GM18867 (cell line): ENCODE measurements around the gene NRL.

Experiments used
- ATAC-seq: cut with Tn5 transposase; IDR thresholded peaks from one replicate; pipeline ENCODE4 v1.9.1; 2021; ENCODE audit warnings: mild to moderate bottlenecking, moderate library complexity; ENCODE audit not compliant: unreplicated experiment

Gene NRL

DNA sequence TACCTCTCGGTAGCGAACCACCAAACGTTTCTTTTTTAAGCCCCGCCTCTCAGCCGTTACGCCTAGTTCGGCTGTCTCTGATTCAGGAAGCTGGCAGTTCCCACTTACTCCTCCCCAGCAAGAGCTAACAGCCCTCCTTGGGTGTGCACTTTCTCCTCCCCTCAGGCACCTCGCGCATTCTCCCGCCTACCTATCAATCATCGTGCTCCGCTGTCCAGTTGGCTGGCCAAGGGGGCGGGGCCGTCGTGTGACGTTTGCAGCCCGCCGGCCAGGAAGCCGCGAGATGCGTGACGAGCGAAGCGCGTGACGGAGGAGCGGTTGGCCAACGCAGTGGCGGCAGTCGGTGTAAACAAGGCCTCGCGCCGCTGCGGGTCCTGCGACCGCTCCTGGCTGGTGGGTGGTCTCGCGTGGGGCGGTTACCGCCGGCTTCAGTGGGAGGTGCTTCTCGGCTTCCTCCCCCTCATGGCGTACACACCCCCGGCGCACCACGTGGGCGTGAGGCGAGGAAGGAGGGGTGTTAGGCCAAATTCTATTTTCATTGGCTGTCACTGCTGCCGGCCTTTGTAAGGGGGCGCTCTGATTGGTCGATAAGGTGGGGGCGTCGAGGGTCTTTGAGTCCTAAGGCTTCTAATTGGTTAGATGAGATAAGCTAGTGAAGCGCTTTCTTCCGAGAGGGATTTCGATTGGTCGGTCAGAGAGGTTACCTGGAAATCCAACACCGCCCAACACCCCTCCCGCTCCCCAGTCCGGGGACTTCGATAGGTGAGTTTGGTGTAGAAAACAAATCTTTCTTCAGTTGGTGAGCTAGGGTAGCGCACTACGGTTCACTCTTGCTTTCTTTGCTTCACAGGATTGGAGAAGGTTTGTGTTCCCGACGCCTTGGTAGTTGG, at the start of gene NRL, which contains the start of gene DCAF11:
Gene NRL, minus strand, starts transcription at position 418 of the 890 bp plus-strand sequence. CDS start 32,101 bp downstream, outside the sequence.
Gene DCAF11, plus strand, starts transcription at position 246 of the 890 bp plus-strand sequence. CDS start 818 bp downstream, outside the sequence.
- ATAC-seq: peak; percentile 83

DNA sequence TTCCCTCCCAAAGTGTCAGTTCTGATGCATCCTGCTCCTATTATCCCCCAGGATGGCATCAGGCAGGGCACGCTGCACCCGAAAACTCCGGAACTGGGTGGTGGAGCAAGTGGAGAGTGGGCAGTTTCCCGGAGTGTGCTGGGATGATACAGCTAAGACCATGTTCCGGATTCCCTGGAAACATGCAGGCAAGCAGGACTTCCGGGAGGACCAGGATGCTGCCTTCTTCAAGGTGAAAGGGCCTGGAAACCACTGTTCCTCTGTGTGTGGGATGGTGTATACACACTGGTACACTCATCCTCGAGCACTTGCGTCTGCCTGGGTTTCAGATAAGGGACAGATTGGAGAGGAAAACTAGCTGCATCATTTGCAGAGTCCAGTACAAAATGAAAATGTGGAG, 47.3 kb upstream of the NRL start:
- ATAC-seq: no peak

DNA sequence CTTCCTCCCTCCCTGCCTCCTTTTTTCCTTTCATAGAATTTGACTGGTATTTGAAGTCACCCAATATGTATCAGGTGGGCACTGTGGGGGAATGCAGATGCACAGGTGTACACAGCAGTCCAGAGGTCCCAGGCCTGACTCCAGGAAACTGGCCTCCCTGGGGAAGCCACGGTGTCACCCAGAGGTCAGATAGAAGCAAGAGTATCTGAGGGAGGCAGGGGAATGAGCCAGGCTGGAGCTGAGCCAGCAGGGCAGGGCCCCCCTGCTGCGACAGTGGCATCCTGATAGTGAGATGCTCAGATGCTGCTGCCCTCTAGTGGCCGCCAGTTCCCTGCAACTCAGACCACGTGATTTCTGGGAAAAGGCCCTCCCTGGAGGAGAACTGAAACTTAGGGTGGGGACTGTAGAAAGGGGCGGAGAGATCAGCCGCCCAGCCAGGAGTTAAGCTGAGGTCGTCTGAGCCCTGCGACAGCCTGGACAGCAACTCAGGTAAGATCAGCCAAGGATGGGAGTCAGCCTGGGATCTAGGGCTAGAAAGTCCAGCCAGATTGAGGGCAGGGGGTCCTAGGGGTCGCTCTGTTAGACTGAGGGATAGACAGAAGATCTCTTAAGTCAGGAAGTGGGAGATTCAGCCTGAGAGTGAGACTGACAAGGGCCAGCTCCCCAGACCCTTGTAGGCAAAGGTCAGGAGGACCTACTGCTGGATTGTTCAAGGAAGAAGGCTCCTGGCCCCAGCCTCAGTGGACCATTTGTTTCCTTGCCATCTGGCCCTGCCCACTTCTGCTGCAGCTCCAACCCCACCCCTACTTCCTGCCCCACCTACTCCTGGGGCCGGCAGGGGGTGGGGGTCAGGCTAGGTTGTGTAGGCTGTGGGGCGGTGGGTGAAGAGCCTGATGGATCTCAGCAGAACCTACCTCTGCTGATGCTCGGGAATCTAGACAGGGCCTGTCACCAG, 46.4 kb upstream of the NRL start, which contains the start of gene IRF9:
Gene IRF9, plus strand, starts transcription at position 416 of the 955 bp plus-strand sequence. CDS start 880 bp downstream, outside the sequence.
- ATAC-seq: peak; percentile 77

DNA sequence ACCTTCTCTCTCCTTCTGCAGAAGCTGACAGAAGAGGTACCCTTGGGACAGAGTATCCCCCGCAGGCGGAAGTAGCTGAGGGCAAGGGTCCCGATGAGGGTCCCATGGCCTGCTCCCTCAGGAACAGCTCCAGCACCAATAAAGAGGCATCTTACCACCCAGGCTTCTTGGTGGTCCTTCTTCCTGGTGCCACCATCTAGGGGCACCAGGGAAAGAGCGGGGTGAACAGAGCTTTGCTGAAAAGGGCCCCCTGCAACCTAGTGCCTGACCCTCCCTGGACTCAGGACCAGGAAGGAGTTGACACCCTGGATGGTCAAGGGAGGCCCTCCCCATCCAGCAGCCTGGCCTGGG, 45.7 kb upstream of the NRL start:
- no peak for ATAC-seq

DNA sequence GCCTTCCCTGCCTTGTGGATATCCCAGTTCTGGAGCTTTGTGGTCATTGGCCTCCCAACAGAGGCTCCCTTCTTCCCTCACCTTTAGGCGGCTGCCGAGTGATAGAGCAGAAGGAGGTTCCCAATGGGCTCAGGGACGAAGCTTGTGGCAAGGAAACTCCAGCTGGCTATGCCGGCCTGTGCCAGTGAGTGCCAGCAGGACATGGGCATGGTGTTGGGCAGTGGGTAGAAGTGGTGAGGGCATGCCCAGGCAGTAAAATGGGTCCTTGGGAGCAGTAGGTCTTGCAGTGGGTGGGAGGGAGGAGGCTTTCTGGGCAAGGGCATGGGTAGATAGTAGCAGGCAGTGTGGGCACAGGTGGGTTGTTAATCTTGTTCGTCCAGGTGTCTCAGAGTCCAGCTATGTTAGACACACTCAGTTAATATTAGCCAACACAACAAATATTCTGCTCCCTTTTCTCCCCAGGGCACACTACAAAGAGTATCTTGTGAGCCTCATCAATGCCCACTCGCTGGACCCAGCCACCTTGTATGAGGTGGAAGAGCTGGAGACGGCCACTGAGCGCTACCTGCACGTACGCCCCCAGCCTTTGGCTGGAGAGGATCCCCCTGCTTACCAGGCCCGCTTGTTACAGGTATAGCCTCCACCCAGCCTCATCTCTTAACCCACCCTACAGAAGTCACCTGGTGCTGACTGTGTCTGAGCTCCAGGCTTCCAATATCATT, 45.2 kb upstream of the NRL start:
- no peak for ATAC-seq

DNA sequence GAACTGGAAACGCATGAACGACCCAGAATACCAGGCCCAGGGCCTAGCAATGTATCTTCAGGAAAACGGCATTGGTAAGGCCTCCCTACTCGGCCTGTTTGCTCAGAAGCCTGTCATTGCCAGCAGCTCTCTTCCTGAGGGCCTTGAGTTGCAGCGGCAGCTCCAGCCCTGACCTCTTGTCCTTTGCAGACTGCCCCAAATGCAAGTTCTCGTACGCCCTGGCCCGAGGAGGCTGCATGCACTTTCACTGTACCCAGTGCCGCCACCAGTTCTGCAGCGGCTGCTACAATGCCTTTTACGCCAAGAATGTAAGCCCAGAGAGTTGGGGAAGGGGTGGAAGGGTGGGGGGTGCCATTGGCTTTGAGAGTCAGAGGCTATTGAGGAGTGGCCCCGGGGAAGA, 42.6 kb upstream of the NRL start:
- no peak for ATAC-seq

DNA sequence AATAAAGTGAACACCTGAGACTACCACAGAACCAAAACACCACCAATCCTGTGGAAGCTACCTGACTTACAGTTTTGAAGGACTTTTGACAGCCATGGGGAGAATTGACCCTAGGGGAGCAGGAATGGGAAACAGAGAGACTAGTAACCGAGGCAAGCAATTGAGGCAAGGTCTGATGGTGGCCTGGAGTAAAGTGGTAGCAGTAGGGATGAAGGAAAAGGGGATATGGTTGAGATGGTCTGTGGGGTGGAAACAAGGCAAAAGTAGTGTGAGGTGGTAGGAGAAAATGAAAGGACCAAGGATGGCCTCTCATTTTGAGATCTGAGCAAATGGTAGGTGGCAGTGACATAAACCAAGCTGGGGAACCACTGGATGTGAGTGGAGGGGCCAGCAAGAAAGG, 42.1 kb upstream of the NRL start:
- no peak for ATAC-seq

DNA sequence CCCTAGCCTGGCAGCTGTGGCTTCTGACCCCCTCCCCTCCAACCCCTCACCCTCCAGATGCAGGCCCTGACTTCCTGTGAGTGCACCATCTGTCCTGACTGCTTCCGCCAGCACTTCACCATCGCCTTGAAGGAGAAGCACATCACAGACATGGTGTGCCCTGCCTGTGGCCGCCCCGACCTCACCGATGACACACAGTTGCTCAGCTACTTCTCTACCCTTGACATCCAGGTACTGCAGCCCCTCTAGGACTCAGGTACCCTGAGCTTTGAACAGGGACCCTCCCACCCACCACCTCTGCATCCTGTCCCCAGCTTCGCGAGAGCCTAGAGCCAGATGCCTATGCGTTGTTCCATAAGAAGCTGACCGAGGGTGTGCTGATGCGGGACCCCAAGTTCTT, 40.4 kb upstream of the NRL start:
- no peak for ATAC-seq

DNA sequence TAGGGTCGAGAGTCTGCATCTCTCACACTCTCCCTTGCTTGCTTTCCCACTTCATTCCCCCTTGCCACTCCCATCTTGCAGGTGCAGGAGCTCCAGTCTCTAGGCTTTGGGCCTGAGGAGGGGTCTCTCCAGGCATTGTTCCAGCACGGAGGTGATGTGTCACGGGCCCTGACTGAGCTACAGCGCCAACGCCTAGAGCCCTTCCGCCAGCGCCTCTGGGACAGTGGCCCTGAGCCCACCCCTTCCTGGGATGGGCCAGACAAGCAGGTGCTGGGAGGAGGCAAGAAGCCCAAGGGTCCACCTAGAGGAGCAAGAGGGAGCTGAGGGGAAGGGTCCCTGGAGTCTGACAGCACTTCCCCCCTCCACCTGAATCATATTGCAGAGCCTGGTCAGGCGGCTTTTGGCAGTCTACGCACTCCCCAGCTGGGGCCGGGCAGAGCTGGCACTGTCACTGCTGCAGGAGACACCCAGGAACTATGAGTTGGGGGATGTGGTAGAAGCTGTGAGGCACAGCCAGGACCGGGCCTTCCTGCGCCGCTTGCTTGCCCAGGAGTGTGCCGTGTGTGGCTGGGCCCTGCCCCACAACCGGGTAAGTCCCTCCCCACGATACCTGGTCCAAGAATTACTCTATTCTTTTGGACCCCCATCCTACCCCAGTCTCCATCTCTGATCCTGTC, 36.8 kb upstream of the NRL start:
- ATAC-seq: no peak

DNA sequence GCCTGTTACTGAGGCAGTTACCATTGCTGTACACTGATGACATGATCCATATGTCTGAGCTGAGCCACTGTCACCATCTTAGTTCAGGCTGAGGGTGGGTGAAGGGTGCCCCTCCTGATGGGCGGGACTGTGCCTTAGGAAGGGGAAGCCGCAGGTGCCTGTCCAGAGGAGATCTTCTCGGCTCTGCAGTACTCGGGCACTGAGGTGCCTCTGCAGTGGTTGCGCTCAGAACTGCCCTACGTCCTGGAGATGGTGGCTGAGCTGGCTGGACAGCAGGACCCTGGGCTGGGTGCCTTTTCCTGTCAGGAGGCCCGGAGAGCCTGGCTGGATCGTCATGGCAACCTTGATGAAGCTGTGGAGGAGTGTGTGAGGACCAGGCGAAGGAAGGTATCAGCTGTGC, 36.2 kb upstream of the NRL start:
- no peak for ATAC-seq

DNA sequence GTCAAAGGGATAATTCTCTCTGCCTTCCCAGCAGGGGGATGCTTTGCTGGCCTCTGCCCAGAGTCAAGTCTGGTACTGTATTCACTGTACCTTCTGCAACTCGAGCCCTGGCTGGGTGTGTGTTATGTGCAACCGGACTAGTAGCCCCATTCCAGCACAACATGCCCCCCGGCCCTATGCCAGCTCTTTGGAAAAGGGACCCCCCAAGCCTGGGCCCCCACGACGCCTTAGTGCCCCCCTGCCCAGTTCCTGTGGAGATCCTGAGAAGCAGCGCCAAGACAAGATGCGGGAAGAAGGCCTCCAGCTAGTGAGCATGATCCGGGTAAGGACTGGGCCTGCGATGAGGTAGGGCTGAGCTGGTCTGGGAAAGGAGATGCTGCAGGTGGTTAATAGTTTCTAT, 35.8 kb upstream of the NRL start:
- no peak for ATAC-seq

DNA sequence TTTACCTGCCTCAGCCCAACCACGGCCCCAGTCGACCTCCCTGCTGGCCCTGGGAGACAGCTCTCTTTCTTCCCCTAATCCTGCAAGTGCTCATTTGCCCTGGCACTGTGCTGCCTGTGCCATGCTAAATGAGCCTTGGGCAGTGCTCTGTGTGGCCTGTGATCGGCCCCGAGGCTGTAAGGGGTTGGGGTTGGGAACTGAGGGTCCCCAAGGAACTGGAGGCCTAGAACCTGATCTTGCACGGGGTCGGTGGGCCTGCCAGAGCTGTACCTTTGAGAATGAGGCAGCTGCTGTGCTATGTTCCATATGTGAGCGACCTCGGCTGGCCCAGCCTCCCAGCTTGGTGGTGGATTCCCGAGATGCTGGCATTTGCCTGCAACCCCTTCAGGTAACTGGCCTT, 35.3 kb upstream of the NRL start:
- ATAC-seq: no peak

DNA sequence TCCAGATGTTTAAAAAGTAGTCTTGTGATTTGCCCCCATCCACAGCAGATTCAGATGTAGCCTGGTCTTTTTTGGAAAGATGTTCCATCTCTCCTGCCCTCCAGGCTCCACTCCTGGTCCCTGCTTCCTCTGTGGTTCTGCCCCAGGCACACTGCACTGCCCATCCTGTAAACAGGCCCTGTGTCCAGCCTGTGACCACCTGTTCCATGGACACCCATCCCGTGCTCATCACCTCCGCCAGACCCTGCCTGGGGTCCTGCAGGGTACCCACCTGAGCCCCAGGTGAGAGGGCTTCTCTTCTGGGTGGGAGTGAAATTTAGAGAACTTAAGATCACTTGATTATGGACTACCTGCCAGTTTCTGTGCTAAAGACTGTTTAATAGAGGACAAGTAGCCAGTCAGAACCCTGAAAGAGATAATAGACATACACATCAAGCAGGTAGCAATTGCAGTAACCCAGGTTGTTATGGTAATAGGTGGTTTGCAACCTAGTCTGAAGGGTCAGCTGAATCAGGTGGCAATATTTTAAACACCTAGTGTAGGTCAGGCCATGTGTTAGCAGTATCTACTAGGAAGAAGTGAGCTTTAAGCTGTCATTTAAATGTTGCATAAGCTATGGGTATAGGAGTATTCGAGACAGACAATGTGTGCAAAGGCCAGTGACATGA, 34.7 kb upstream of the NRL start:
- ATAC-seq: no peak

DNA sequence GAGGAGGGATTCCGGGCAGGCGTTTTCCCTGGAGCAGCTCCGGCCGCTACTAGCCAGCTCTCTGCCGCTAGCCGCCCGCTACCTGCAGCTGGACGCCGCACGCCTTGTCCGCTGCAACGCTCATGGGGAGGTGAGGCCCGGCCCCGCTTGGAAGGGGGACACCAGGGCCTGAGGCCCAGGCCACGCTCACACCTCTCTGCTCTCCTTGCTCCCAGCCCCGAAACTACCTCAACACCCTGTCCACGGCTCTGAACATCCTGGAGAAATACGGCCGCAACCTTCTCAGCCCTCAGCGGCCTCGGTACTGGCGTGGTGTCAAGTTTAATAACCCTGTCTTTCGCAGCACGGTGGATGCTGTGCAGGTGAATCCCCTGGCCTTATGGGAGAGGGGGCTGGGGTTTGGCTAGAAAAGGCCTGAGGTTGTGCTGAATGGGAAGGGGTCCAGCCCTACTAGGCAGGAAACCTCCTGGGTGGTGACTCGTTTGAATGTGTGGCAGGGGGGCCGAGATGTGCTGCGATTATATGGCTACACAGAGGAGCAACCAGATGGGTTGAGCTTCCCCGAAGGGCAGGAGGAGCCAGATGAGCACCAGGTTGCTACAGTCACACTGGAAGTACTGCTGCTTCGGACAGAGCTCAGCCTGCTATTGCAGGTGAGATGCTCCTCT, 33.1 kb upstream of the NRL start:
- no peak for ATAC-seq

DNA sequence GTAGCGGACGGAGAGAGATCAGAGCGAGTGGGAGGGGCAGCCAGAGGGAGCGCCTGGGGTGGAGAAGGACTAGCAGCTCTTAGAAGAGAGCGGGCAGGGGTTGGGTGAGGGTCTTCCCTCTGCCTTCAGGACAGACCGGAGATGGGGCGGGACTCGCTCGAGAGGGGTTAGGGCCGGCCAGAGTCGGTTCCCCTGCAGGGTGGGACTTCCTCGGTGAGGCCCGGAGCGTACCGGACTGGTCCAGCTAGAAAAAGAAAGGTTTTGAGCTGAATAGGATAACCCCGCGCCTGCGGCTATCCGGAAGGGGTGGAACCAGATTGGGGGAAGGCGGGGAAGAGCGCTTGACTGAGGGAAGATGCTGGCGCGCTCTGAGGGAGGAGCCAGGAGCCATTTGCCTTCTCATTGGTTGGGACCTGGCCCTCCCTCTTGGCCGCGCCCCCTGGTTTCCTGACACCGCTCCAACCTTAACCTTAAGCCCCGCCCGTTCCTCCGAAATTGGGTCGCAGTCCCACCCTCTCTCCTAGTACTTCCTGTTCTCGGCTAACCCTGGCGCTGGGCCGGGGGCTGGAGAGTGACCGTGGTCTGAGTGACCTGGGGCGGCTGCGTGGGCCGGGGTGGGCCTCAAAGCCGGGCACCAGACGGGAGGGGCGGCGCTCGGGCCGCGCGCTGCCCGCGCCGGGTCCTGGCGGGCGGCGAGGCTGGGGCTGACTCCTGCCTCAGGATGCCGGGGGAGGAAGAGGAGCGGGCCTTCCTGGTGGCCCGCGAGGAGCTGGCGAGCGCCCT, 32.4 kb upstream of the NRL start, which contains the start of gene RNF31:
Gene RNF31, plus strand, starts transcription at position 521 of the 783 bp plus-strand sequence. Its CDS starts 201 bp downstream, at position 722.
- peak; percentile 82 for ATAC-seq

DNA sequence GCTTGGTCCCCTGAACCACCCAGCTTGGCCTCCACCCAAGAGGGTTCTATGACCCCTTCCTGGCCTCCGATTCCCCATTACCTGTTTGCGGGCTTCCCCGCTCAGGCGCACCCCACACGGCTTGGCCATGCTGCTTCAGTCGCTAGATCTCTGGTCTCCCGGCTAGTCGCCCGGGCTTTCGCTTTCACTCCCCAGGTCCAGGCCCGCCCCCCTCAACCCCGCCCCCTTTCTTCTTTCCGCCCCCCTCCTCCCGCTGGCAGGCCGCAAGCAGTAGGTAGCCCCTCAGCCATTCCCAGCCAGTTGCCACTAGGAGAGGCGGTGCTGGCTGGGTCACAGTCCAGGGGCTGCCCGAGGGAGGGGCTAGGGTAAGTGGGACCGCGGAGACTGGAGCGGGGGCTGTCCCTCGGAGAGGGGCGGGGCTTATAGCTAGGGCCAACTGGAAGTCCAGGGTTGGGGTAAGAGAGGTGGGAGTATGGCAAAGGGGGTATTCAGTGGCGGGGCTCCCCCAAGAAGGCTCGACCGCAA, 31.8 kb upstream of the NRL start, which contains the start of gene PSME2:
Gene PSME2, minus strand, starts transcription at position 158 of the 525 bp plus-strand sequence. Its CDS starts 29 bp downstream, at position 129.
- ATAC-seq: peak; percentile 56

DNA sequence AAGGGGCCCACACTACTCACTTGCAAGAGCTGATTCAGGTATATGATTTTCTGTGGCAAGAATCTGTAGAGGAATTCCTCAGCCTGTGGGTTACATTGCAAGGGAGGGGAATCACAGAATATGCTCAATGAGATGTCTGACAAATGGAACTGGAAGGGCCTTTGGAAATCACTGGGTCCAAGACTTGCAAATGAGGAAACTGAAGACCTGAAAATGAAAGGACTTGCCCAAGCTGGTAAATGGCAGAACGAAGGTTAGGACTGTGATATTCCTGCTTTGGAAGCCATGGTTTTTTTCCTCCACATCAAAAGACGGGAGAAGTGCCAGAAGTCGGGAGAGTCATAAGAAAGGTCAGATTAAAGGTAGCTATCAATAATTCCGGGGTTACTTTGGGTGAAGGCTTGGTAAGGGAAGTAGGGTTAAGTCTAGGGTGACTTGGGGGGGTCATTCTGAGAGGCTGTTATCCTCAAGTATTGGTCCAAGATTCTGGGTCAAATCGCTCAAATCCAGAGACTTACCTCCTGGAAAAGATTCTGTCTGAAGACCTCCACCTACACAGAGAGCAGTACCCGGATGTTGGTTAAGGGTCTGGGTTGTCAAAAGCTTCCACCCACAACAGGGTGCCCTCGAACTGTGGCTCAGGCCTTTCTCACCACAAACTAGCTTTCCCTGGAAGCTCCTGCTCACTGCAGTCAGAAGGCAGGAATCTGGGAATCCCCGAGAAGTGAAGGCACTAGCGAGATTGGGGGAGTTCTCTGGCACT, 31.1 kb upstream of the NRL start:
- ATAC-seq: no peak
